GOT3 (cell line): ENCODE data around the gene STK32C.

ENCODE experiments used
- DNase-seq: peaks from one replicate; lab custom pipeline; 2025; ENCODE audit warnings: mixed read lengths; lab: John Stamatoyannopoulos, UW

The STK32C gene

DNA sequence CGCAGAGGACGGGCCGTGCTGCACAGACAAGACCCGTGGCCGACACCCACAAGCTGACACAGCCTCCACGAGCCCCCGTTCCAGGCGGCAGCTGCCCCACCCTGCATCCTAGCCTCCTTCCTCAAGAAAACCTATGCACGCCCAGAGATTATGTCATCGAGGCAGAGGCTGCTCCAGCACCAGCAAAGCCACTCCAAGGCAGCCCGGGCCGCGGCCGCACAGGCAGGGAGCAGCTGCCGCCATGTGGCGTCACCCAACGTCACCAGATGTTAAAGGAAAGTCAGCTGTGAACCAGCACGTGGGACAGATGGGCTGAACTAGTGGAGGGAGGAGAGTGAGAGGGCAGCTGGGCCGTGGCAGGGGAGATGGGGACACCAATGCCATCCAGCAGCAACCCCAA, 59.8 kb downstream of the STK32C start:
- DNase-seq, result no peak

DNA sequence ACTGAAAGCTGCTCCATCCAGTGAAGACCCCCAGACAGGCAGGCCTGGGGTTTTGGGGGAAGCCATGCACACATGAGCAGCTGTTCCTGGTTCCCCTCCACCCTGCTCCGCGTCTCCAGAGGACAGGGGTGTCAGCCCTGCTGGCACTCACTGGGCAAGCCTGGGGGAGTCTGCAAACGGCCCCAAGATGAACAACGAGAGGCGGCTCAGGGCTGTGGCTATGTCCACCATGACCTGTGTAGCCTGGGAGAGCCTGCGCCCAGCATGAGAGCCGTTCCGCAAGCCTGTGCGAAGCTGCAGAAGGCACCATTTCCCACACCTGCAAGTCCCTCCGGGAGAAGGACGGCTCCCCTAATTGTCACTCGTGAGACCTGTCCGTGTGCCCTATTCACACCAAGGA, 61.5 kb downstream of the STK32C start:
- no peak for DNase-seq

DNA sequence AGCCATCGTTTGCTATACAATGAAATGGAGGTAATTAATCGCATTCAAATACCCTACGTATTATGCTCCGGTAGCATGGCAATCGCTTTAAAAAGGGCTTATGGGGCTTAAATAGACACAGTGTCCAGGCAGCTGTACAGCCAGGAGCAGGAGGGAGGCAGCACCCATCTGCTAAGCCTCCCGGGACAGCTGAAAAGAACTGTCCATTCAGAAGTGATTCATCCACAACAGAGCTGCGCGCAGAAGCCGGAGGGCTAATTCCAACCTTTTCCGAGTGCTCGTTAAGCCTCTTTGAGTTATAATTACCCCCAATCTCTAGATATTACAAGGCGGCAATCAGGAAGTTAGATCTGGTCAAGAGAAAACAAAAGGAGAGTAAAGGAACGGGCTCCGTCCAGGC, 62.7 kb downstream of the STK32C start:
- DNase-seq, result no peak

DNA sequence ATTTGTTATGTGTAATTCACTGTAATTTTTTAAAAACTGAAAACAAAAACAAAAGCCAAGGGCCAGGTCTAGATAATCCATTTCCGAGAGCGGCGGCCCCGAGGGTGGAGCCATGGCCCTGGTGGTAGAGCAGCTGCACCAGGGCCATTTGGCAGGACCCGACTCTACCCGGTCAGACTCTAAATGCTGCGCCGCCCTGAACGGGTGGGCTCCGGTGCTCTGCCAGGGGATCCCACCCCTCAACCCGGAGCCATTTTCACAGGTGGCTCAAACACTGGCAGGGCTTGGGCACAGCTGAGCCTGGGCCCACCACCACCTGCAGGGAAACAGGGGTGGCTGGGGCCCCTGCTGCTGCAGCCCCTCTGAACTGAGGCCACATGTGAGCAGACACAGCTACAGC, 64.1 kb downstream of the STK32C start:
- DNase-seq, result no peak

DNA sequence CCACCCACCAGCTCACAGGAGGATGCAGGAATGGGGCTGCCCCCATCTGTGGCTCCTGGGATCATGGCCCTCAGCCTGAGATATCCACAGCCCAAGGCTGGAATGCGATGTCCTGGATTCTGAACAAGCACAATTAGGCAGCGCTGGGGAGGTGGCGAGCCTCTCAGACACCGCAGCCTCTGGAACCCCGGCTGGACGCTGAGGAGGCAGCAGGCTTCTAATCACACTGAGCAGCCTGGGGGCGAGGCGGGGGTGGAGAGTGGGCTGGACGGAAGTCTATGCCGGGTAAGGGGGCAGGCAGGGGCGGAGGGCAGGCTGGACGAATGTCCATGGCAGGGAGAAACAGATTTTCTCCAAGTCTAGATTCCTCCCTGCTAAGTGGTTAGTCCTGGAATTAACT, 64.6 kb downstream of the STK32C start:
- no peak for DNase-seq

DNA sequence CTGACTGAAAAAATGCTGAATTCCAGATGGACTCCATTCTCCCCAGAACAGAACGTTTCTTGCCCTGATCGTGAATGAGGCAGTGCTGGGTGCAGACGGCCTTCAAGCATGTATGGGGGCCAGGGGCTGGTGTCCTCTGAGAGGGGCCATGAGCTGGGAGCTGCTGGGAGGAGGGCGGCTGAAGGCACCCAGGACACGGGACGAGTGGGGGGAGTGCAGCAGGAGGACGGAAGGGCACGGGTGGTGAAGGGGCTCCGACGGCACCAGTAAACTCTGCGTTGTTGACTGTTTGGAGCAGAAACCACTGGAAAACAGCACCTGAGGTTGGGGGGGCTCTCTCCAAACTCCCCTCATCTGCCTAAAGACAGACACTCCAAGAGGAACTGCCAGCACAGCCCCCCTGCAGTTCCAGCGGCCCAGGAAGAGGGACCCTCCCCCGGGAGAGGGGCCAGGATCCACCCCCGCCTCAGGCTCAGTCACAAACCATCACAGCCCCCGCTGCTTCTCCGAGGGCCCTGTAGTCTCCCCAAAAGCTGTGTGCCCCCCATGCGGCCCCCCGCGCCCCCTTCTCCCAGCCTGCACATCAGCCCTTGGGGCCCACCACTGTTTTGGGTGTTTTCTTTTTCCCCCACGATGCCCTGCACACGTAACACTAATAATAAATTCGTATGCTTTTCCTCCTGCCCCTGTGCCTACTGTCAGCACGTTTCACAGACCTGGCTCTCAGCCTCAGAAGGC, 65.5 kb downstream of the STK32C start:
- no peak for DNase-seq

DNA sequence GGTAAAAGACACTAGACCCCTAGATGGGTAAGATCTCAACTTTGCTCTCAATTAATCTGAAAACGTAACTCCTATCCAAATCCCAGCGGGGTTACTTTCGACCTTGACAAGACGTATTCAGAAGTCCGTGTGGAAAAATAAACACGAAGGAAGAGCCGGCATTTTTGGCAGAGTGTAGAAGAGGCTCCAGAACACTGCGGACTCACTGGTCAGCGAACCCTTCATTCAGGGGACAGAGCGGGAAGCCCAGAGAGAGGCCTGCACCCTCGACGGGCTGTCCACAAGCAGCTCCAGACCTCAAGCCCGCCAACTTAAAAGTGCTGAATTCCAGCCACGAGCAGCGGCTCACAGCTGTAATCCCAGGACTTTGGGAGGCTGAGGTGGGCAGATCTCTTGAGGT, 66.3 kb downstream of the STK32C start:
- no peak for DNase-seq

DNA sequence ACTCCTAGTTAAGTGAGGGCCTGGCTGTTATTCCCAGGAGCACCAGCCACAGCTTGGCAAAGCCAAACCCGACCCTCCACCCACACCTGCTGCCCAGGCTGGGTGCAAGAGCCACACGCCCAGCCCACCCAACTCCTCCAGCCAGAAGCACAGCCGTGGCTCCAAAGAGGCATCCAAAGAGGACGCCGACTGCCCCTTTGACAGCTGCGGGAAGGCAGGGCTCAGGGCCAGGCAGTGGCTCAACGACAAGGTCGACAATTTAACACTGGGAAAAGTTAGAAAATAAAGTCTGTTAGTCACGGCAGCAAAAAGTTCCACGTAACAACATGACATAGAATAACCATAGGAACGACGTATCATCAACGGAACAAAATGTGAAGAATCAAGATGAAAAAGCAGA, 66.7 kb downstream of the STK32C start:
- DNase-seq, result no peak

DNA sequence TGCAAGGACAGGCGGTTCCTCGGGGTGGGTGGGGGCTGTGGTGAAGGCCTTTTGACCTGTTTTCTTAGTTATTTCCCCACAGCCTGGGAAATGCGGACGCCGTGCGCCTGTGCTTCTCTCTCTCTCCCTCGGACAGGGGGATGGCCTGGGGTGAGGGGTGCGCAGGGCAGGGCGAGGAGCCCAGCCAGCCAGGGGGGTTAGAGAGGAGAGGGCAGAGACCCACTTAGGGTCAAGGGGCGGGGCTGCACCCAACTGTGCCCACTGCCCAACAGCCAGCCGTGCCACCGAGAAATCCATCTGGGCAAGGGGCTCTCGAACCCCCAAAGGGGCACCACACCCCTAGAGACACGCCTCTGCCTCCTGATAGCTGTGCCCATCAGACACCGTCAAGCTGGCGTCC, 67.2 kb downstream of the STK32C start:
- DNase-seq, result no peak

DNA sequence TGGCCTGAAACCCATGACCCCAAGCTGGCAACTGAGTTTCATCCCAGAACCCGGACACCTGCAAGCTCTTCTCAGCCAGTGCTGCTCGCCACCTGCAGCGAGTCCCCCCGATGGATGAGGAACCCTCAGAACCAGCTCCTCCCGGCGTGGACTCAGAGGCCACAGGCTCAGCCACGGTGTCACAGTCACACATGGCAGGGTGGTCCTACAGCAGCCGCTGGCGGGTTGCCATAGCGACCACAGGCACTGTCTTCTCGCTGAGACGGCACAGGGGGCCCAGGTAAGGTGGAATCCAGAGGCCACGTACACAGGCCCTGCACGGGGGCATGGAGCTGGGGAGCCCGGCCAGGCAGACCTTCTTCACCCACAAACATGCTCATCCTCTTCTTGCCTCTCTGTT, 67.6 kb downstream of the STK32C start:
- DNase-seq, result no peak

DNA sequence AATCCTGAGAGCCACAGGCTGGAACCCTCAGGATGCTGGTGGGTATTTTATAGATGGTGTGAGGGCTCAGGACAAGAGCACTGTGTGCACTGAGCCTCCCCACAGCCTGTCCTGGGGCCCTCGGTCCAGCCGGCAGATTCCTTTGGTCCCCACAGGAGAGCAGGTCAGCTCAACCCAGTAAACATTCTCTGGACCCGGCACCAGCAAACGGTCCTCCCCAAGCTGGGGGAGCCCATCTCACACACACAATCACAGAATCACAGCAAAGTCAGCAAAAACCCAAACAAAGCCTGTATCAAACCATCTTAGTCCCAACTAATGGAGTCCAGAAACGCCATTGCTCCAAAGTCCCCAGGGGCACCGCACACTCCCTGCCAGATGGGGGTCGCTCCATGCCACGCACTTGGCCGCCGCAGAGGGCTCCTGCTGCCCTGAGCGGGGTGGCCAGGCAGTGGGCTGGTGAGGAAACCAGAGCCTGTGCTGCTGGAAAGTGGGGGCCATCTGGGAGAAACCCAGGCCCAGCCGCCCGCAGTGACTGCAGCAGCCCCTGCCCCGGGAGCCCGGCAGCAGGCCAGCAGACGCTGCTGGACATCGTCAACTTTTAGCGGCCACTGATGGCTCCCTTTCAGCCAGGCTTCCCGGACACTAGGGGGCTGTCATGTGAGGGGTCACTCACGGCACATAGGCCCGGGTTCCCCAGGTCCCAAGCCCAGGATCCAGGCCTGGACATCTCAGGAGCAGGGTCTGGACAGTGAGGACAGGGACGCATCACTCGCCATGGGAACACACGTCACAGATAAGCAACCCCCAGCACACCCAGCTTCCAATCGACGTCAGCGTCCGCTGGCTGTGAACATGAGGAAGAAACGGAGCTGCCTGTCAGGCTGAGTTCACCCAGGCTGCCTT, 68.4 kb downstream of the STK32C start:
- no peak for DNase-seq

DNA sequence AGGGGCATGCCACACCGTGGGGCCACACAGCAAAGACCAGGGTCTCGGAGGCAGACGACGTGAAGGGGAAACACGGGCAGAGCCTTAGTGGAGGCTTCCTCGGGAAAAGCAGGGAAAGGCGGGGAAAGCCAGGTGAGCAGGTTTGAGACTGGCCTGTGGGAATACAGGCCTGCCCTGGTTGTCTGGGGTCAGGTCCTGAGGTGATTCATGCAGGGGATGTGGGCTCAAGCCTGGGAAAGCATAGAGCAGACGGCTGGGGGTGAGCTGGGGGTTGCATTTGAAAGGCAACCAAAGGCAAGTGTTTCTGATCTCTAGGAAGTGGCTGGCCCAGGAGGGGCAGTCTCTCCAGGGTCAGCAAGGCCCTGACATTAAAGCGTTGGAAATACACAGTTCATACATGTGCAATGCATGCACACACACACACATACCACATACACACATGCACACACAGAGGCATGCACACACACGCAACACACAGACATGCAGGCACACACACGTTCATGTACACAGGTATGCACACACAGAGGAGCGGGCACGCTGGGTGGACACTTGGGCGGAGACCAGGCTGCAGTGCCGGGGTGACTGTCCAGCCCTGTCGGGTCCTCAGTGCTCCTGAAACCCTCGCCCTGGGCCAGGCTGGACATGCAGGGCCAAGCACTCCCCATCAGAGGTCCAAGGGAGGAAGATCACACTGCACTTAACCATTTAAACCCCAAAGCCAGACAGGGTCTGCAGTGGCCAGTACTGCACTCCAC, 69.2 kb downstream of the STK32C start:
- DNase-seq, result no peak

DNA sequence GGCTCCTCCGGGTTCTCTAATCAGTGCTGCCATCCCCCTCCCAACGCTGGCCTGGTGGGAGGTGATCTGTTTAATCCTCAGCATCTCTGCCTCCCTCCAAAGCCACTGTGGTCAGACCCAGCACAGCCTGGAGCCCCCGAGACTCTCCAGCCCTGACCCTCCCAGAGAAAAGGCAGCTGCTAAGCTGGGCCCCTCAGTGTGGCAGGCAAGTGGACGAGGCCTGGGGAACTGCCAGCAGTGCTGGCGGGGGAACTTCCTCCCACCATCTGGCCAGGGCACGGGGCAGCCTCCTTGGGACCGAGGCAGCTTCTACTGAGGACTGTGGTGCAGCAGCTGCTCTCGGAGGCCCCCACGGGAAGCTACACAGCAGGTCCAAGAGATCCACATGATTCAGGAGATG, 69.9 kb downstream of the STK32C start:
- DNase-seq, result no peak

DNA sequence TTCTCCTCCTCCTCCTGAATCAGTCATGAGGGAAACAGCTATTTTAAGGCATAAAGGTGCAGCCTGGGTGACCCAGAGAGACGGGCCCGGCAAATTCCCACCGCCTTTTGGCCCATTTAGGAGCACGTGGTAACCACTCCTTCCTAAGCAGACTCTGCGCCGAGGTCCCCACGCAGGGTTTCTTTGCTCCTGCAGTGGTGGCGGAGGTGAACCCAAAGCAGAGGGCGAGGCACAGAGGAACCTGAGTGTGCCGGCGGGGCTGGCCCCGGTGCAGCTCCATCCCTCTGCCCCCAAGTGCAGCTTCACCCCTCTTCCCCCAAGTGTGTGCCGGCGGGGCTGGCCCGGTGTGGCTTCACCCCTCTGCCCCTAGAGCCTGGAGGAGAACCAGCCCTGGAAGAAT, 70.4 kb downstream of the STK32C start:
- no peak for DNase-seq

DNA sequence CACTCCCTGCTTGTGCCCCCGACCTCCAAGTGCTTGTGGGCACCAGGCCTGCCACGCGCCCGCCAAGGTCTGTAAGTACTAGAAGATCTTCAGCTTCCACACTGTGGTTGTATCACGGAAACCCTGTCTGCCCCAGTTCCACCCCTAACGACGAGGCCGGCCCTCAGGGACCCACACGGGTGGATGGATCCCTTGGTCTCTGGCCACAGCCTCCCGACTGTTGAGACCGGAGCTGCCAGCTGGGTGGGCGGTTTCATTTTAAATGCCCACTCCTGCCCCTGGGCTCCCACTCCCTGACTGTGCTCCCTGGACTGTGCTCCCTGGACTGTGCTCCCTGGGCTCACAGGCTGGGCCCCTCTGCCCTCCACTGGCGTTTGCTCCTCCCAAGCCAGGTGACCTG, 70.9 kb downstream of the STK32C start:
- DNase-seq, result no peak

DNA sequence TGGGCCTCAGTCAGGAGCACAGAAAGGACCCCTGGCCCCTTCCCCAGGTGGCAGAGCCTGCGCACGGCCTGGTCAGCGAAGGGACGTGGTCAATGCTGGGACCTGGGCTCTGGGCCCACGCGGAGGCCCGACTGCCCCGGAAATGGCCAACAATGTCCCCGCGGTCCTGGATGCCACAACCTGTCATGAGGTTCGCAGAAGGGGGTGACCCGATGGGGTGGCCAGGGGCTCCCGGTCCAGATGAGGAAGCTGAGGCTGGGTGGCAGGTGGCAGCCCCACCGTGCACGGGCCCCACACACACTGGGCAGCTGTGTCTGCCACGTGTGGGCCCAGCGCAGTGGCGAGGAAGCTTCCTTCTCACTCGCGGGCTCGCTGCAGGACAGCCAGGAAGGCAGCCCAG, 71.6 kb downstream of the STK32C start:
- DNase-seq, result no peak

DNA sequence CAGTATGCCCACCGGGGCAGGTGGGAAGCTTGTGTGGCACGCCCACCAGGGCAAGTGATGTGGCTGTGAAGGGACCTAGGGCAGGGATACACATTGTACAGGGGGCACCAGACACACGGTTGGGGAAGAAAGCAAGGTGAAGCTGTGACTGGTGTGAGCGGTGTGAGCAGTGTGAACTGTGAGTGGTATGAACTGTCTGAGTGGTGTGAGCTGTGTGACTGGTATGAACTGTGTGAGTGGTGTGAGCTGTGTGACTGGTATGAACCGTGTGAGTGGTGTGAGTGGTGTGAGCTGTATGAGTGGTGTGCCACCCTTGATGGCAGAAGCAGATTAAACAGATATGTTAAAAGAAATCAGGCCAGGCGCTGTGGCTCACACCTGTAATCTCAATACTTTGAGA, 72.9 kb downstream of the STK32C start:
- no peak for DNase-seq

DNA sequence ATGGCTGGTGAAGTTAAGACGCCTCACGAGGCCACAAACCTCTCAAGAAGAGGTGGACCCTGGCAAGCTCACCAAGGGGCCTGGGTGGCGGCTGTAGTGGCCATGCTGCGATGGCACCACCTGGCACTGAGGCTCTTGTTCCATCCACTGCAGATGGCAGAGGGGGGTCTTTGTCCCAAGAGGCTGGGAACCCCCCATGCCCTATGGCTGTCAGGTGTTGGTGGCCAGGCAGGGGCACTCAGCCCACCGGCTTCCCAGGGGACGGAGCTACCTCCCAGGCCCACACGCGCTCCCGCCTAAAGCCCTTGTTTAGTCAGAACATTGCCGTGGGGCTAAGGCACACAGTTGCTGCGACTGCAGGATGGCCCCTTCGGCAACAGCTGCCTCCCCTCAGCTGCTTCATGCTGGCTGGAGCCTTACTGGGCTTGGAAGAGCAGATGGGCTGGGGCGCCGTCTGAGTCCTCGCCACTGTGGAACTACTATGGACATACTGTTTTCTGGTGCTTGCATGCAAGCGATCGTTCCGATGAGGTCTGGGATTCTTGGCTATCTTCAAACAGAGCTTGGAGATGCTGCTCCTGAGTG, 74.2 kb downstream of the STK32C start:
- no peak for DNase-seq

DNA sequence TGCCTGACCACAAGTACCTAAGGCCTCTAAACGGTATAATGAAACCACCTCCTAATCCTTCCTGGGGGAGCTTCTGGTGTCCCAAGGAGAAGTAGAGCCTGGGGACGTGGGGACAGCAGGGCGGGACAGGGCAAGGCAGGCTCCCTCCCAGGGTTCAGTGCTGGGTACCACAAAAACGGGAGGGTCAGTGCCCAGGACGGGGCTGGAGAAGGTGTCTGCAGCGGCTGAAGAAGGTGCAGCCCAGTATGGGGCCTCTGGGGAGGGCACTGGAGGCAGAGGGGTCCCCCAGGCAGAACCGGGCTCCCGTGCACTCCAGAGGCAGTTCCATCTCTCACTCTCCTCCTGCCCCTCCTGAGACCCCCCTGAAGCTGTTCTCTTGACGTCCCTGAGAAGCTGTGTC, 74.8 kb downstream of the STK32C start:
- DNase-seq, result no peak

DNA sequence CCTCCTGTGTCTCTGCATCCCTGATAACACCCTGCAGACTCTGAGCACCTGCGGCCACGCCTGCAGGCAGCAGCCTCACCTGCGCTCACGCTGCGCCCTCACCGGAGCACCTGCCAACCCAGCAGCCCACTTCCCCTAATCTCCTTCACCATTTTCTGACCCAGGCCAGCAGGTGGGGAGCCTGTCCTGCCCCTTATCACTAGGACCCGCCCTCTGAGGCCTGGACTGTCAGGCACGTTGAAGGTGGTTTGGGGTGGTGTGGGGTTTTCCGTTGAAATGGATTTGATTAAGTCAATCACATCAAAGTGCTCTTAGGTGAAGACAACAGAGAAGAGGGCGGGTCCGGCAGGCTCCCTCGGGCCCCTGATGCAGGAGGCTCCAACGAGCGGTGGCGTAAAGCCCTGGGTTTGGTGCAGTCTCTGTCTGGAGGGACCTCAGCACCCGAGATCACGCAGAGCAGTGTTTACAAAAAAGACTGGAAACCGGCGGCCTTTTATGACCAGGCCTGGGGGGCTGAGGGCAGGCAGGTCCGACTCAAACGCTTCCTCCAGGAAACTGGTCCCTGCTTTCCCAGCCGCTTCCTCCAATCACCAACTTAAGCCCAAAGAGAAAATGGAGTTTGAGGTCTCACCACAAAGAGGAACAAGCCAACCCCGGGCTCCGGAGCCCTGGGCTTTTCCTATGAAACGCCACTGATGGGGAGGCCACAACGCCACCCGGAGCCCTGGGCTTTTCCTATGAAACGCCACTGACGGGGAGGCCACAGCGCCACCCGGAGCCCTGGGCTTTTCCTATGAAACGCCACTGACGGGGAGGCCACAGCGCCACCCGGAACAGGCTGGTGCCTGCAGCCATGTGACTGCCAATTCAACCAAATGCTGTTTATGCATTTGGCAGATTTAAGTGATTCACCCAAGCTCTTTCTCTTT, 75.5 kb downstream of the STK32C start:
- no peak for DNase-seq

DNA sequence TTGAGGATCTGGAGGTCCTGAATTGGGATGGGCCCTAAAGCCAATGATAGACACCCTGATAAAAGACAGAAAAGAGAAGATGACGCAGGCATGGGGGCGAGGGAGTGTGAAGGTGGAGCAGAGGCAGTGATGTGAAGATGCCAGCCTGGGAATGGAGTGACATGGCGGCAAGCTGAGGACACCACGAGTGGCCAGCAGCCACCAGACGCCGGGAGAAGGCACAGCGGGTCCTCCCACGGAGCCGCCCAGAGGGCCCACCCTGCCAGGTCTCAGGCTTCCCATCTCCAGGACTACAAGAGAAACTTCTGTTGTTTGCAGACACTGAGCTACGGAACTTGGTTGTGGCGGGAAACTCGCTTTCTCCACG, 76.1 kb downstream of the STK32C start:
- no peak for DNase-seq
